GM18499 (cell line): ENCODE data around the gene NOP16.
A peak's percentile ranks its signal among the peaks of the same experiment; 100 is the strongest.

Experiments
- ATAC-seq: cut with Tn5 transposase; IDR thresholded peaks from one replicate; pipeline ENCODE4 v1.9.1; 2021; ENCODE audit warnings: moderate number of reproducible peaks; ENCODE audit not compliant: insufficient read depth, unreplicated experiment

The NOP16 gene, protein sequence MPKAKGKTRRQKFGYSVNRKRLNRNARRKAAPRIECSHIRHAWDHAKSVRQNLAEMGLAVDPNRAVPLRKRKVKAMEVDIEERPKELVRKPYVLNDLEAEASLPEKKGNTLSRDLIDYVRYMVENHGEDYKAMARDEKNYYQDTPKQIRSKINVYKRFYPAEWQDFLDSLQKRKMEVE

DNA sequence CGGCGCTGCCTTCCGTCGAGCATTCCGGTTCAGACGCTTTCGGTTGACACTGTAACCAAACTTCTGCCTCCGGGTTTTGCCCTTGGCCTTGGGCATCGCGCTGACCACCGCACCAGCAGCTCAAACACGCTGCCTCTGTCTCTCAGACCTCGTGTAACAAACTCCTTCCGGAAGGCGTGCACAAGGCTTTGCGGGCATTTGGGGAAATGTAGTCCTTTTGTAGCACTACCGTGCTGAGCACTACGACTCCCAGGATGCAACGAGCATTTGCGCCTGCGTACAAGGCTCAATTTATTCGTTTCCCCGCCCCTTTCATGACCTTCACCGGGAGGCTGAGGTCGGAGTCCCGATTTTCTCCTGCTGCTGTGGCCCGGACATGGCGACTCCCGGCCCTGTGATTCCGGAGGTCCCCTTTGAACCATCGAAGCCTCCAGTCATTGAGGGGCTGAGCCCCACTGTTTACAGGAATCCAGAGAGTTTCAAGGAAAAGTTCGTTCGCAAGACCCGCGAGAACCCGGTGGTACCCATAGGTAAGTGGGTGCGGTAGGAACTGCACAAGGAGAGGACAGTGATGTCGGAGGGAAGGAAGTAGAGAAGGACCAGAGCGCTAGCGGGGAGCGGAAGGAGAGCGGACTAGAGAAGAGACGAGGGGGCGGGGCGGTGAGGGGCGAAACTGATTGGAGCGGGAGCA, at the start of gene NOP16, which contains the start of gene HIGD2A:
Gene NOP16 (minus strand): TSS at position 155 of the 691 bp plus-strand sequence. CDS start 59 bp downstream, at position 96.
Gene HIGD2A (plus strand): TSS at position 308 of the 691 bp plus-strand sequence. CDS start 69 bp downstream, at position 377.
- peak; percentile 73 for ATAC-seq

DNA sequence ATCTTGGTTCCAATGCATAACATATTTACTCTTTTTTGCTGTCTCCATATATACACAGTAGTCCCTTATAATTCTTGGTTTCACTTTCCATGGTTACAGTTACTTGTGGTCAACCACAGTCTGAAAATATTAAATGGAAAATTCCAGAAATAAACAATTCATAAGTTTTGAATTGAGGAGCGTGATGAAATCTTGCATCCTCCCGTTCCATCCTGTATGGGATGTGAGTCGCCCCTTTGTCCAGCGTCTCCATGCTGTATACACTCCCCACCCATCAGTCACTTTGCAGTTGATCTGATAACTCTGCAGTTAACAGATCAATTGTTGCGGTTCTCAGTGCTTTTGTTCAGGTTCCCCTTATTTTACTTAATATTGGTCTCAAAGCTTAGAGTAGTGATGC, 48.3 kb upstream of the NOP16 start:
- no peak for ATAC-seq

DNA sequence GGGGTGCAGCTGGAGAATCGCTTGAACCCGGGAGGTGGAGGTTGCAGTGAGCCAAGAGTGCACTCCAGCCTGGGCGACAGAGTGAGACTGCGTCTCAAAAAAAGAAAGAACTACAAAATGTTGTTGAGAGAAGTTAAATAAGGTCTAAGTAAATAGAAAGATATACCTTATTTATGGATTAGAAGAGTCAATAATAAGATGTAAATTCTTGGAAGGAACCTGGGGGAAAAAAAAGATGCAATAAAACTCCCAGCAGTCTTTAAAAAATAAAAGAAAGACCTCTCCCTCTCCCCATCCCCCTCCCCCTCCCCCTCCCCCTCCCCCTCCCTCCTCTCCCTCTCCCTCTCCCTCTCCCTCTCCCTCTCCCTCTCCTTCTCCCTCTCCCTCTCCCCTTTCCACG, 44.3 kb upstream of the NOP16 start:
- ATAC-seq = no peak

DNA sequence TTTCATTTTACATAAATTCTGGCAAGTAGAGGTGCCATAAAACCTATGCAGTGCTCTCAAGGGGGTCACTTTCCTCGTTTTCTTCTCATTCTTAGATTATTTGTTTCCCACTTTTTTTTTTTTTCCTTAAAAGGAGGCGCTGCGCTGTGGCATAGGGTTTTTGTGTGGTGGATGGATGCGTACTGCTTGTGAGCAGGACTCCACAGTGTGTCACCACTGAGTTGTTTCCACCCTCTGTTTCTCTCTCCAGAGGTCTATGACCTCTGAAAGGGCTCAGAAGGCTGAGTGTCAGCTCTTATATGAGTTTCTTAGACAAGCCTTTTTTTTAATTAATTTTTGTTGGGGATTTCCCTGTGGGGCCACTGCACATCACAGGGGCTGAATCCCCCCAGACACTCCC, 41.6 kb upstream of the NOP16 start:
- no peak for ATAC-seq

DNA sequence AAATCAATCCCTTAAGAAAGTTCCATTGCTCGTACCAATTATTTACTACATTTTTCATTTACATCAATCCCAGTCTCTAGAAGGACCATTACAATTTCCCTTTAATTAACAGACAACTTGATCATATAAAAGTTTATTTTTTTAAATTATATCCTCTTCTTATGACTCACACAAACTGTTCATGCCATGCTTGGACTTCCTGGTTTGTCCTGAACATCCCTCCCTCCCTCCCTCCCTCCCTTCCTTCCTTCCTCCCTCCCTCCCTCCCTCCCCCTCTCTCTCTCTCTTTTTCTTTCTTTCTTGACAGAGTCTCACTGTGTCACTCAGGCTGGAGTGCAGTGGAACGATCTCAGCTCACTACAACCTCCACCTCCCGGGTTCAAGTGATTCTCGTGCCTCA, 39.6 kb upstream of the NOP16 start:
- no peak for ATAC-seq

DNA sequence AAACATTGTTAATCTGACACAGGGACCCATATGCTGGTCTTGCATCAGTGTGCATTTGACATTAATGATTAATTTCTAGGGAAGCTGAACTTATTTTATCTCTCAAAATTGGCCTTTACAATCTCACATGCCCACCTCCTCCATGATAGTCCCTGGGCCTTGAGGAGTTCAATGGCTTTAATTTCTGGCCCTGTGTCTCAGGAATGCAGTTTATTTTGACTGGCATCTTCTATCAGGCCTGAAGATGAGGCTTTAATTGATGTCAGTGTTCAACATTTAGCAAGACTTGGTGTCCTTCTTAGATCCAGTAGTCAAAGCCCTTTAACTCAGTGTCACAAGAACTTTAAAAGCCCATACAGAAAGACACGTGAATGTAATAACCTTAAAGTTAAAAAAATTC, 38.5 kb upstream of the NOP16 start:
- no peak for ATAC-seq

DNA sequence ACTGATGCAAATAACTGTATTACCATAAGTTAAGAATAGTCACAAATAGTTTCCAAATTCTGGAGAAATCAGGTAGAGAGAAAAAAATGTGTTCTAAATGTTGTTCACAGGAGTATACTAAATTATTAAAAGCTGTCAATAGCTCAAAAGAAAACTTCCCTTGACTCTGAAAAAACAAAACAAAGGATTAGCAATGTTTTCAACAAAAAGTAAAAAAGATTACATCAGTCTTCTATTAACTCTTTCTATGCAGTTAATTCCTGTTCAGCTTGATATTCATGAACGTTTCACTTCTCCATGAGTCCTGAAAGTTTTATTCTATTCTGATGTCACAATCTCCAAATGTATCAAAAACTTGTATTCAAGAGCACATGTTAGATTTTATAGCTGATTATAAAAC, 37.4 kb upstream of the NOP16 start:
- ATAC-seq = no peak

DNA sequence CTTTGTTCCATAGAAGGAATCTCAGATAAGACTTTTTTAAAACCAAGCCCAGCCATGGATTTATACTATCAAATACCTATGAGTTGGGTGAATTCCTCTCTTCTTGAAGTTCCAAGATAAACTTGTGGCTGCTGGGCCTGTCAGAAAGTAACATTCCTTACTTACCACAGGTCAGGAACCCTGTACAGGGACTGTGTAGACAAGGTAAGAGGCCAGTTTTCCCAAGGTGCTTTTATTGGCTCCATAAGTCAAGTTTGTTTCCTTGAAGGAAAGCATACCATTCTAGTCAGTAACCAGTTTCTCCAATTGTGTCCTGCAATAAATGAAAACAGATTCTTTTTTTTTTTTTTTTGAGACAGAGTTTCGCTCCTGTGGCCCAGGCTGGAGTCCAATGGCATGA, 36.7 kb upstream of the NOP16 start:
- ATAC-seq = no peak

DNA sequence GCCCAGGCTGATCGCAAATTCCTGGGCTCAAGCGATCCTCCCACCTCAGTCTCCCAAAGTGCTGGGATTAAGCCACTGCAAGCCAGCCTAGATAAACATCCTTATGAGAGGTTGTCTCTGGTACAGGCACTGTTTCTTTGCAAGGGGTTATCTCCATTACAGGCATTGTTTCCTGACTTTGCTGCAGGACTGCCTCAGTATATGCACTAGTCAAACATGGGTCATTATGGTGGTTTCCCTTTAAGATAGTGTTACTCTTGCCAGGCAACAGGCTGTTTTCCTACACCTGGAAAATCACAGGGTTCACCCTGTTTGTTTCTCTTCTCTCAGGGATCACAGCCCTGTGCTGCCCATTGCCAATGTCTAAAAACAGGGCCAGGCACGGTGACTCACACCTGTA, 35.8 kb upstream of the NOP16 start:
- no peak for ATAC-seq

DNA sequence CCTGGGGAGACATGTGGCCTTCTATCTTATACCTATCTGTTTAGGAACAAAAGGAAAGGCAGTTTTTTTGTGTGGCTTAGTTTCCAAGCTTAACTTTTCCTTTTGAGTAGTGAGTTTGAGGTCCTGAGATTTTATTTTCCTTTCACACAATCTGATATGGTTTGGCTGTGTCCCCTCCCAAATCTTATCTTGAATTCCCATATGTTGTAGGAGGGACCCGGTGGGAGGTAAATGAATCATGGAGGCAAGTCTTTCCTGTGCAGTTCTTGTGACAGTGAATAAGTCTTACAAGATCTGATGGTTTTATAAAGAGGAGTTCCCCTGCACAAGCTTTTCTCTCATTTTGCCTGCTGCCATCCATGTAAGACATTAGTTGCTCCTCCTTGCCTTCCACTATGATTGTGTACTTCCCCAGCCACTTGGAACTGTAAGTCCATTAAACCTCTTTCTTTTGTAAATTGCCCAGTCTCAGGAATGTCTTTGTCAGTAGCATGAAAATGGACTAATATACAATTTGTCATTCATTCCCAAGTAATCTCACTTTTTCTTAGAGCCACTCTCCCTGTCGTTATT, 32.7 kb upstream of the NOP16 start:
- no peak for ATAC-seq

DNA sequence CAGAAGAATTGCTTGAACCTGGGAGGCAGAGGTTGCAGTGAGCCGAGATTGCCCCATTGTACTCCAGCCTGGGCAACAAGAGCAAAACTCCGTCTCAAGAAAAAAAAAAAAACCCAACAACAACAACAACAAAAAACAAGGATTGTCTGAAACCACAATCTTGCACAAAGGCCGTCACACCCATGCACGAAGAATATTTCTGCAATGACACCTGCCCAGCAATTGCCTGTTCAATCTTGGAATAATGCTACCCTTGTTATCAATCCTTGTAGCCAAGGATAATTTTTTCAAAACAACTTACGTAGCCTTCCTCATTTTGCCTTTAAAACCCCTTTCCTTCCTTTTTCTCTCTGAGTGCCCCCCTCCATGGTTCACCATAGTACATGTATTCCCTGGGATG, 31.7 kb upstream of the NOP16 start:
- no peak for ATAC-seq

DNA sequence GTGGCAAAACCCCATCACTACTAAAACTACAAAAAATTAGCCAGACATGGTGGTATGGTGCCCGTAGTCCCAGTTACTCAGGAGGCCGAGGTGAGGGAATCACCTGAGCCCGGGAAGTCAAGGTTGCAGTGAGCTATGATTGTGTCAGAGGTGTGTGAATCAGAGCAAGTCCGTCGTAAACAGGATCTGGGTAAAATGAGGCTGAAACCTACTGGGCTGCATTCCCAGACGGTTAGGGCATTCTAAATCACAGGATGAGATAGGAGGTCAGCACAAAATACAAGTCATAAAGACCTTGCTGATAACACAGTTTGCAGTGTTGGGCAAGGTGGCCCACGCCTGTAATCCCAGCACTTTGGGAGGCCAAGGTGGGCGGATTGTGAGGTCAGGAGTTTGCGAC, 29.9 kb upstream of the NOP16 start:
- no peak for ATAC-seq

DNA sequence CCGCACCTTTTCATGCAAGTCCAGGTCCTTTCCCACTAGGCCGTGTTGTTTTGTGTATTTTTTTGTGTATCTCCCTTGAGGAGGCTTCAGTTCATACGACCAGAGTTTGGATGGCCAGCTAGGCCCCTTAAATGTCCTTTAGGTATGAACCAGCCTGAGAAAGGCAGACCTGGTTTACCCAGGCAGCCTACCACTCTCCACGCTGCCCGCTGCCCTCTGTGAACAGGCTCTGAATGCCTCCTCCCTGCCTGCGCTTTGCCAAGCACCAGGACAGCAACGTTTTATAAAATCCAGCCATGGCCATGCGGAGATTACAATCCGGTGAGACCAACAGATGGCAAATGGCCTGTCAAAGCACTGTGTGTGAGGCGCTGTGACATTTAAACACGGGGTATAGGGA, 28.6 kb upstream of the NOP16 start:
- no peak for ATAC-seq

DNA sequence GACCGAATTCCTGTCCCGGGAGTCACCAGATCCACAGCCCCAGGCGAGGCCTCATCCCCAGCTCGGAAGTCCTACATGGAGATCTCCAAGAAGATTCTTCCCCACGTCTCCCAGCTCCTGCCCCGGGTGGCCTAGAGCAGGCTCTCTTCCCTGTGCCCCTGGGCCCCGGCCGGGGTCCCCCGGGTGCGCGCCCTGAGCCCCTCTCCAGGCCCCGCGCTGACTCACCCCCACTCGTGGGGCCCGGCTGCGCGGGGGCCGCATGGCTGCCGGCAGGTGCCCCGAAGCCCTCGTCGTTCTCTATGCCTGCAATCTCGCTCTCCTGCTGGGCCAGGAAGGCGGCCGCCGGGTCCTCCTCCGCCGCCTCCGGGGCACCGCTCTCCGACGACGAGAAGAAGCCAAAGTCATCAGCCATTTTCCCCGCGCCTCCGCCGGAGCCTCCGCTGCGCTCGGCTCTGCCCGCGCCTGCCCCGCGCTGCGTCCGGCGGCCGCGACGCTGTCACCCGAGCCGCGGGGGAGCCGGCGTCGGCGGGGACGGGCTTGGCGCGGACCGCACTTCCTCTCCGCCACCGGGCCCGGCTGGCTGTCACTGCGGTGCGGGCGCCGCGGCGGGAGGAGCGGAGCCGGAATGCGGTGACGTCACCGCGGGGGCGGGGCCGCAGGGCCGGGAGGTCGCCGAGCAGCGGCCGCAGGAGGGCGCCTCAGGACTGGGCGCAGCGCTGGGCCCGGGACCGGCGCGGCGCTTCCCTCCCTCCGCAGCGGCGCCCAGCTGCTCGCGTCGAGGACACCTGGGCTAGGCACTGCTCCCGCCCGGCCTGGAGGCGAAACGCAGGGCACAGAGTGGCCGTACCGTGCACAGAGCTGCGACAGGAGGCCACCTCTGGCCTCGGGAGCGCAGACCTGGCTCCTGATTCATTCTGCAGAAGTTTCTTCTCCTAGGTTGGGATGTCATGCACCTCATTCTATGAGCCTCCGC, 27.8 kb upstream of the NOP16 start, which contains the start of gene CLTB:
Gene CLTB (minus strand): TSS at position 588 of the 973 bp plus-strand sequence. CDS start 176 bp downstream, at position 412.
- peak; percentile 60 for ATAC-seq

DNA sequence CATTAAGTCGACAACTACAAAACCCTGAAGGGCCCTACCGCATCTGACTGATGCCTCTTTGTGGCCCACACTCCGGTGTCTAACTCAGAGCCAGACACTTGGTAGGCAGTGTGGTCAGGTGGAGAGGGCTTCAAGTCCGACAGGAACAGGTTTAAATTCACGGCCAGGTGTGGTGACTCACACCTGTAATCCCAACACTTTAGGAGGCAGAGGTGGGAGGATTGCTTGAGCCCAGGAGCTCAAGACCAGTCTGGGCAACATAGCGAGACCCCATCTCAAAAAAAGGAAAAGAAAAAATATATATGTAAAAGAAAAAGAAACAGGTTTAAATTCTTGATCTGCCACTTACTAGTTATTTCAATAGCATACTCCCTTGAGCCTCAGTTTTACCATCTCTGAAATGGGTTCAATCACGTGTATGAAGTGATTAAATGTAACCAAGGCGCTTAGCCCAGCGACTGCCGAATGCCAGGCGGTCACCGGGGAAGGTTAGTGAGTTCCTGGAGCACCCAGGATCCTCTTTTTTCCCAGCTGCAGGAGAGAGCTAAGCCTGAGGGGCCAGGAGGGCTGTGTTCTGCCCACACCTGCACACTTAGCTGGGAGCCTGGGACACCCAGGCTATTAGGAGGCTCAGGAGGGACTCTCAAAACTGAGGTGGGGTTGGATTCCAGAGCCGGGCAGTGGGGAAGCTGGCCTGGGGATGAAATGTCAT, 27.0 kb upstream of the NOP16 start:
- no peak for ATAC-seq

DNA sequence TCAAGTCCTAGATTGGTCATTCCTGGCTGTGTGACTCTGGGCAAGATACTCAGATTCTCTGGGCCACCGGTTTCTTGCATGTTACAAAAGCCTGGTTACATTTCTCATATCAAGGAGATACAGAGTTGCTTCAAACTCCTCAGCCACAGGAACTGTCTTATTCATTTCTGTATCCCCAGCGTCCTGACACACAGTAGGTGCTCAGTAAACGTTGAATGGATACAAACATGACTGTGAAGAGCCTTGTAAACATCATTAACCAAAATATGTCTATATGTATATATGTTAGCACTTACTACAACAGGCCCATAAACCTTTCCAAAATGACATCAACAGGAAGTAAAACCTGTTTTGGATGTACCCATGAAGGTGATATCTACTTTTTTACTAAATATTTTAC, 26.3 kb upstream of the NOP16 start:
- ATAC-seq = no peak

DNA sequence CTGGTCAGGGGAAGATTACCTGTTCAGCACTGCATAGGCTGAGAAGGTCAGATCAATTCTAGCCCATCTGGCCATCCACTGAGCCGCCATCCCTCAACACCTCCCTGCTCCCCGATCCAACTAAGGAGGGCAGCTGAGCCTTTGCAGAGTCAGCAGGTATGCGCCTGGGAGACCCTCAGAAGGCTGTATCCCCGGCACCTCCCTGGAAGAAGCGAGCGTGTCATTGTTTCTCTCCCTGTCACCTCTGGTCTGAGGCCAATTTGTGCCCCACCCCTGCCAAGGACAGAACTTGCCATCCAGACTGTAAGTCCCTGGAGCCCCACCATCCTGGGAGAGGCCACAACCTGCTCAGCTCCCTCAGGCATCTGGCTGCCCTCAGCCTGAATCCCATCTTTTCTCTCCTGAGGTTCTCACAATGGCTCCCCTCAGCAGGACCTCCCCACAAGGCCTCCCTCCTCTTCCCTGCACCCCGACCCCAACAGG, 25.4 kb upstream of the NOP16 start:
- ATAC-seq = no peak

DNA sequence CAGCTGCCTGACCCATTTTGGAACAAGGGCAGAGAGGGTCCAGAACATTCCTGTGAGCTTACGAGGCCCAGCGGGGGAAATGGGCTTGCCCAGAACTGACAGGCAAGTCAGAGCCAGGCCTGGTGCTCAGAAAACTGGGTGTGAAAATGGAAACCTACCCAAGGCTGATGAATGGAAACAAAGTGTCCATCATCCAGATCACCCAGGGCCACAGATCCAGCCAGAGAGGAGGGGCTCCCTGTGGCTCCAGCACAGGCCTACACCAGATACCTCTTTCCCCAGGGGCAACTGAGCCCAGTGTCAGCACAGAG, 24.8 kb upstream of the NOP16 start:
- ATAC-seq = no peak

DNA sequence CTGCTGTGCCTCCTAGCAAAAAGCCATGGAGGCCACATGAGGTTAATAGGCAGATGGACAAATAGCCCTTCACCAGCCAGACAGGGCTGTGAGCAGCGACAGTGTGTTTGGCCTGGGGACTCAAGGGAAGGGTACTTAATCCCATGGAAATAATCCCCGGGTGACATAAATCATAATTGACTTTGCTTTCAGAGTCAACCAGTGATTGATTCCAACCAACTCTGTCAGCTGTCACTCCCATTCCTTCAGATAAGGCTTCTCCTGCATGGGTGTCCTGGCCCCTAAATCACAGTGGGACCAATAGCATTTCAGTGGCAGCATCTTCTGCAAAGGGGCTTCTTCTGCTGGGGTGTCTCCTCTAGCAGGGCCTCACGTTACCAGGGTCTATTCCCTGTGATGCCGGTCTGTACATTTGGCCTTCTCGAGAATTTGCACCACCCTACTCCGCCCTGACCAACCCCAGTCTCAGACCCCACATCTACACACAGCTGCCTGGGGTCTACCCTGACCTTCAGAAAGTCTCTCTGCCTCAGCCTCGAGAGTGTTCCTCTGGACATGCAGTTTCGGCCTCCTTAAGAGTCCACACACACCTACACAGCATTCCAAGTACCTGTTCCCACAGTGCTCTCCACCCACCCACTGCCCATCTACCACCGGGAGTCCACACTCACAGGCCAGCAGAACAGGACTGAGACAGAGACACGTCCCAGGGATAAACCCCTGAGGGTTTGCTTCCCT, 24.3 kb upstream of the NOP16 start:
- no peak for ATAC-seq
